Right renal pelvis (tissue), 4 donors: ENCODE data around the gene UBE2Z. TPM values are rescaled to one million over a fixed set of nuclear protein-coding genes. Genes with fewer than 3 reads are reported as not detected.

Experiments used
- DNase-seq, 4 donors: peaks; one replicate each; pipeline ENCODE4 v3.0.0-alpha.2; 2013; ENCODE audit warnings: low read depth in 4 of 4, low spot score in 3 of 4, missing footprints in 1 of 4
- polyA plus RNA-seq, 4 donors: library from polyadenylated mRNA; unstranded; fragments of 120-200 nt; gene quantifications; one replicate each; pipeline ENCODE4 v1.2.1, GENCODE V29; 2013; ENCODE audit not compliant: insufficient read length in 4 of 4

UBE2Z gene
- polyA plus RNA-seq, 4 donors = 91.6 to 105 (median 99.6) TPM

DNA sequence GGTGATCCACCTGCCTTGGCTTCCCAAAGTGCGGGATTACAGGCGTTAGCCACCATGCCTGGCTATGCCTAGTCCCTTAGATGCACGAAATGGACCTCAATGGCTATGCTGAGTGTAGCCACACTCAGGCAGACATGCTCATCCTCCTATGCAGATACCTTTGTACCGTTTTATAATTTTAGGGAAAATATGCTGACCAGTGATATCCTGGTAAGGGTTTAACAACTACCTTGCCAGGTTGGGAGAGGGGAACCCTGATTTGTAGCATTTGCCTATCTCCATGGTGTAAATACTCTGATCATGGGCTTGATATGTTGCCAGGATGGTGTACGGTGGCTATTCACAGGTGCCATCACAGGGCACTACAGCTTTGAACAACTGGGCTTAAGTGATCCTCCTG, 43.4 kb downstream of the UBE2Z start:
- DNase-seq = no peak

DNA sequence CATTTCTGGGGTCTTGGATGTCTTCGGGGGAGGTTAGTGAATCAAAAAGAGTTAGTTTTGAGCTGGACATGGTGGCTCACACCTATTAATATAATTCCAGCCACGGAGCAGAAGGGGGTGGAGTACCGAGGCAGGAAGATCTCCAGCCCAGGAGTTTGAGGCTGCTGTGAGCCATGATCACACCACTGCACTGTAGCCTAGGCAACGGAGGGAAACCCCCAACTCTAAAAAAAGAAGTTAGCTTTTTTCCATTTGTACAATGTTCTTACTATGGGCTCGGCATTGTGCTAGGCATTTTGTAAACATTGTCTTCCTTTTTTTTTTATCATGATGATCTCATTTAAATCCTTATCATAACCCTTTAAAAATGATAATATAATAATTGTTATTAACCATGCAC, 44.7 kb downstream of the UBE2Z start:
- no peak for DNase-seq

DNA sequence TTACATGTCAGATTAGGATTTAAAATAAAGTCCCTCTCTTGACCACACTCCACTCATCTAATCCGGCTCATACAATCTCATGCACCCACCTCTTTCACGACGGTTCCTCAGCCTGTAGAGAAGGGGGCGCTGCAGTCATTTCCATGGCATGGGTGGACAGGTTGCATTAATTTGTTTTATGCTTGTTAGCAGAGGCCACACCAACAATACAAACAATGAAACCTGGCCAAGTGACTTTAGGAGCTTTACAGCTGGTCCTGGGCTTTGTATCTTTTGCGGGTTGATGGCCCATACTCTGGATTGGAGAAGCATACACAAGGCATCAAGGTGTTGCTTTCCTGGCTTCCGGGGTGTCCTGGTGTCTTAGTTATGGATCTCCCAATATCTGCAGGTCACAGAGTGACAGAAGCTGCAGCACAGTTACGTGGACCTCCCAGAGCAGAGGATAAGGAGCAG, 46.1 kb downstream of the UBE2Z start:
- DNase-seq = no peak

DNA sequence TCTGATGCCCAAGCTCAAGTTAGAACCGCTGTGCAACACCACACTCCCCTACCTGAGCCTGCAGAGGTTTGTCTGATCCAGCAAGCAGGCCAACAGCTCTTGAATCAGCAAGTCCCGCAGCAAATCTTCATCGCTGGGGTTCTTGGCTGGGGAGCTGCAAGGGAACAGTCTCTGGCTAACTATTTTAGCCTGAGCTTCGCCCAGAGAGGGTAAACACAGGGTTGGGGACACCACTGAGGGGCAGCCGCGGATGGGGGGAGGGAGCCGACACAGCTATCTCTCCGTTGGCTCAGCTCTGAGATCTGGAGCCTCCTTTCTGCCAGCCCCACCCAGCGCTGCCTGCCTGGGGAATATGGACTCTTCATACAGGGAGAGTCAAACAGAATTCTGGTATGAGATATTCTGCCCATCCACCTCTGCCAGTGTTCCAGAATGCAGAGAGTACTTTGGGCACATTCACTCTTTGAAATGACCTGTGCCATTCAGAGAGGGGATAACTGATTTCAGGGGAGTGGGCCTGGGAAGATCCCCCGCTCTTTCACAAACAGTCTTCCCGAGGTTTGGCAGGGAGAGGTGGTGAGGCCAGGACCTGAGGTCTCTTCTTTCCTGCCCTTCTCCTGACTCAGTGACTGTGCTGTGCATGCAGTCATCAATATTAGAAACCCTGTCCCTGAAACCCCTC, 52.8 kb downstream of the UBE2Z start:
- DNase-seq = no peak

DNA sequence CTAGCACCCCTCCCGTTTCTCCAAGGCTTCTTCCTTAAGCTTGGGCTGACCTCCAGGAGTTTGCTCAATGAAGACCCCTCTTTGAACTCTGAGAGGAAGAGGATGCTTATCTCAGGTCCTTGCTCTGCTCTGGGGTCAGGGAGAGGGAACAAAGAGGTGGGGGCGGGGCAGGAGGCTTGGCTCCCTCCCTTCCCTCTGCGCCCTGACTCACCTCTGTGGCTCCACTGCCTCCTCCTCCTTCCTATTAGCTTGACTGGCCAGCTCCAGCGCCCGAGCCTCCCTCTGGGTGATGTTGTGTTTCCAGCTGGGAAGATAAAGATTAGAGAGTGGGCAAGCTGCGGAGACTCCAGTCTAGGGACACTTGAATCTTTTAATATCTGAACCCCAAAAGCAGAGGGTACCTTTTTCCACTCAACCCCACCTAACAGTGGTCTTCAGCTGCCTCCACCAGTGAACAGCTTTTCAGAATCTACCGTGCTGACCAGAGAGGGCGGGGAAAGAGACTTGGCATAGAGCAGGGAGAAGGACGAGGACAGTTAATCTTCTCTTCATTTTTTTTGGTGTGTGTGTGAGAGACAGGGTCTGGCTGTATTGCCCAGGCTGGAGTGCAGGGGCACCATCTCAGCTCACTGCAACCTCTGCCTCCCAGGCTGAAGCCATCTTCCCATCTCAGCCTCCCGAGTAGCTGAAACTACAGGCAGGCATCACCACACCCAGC, 53.5 kb downstream of the UBE2Z start:
- no peak for DNase-seq

DNA sequence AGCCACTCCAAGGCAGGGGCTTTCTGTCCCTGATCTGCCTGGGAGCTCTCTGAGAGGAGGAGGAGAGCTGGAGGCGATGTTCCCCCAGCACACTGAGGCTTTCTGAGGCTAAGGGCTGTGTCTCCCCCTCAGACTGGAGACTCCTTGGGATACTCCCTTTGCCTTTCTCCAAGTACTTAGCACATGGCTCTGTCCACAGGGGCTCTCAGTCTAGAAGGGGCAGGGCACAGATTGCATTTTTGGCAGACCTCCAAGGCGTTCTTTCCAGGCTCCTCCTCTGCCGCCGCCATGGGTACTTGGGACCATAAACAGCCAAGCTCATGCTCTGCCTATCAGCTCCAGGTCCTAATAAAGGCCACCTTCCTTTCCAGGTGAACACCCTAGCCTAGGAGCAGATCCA, 62.0 kb downstream of the UBE2Z start:
- no peak for DNase-seq

DNA sequence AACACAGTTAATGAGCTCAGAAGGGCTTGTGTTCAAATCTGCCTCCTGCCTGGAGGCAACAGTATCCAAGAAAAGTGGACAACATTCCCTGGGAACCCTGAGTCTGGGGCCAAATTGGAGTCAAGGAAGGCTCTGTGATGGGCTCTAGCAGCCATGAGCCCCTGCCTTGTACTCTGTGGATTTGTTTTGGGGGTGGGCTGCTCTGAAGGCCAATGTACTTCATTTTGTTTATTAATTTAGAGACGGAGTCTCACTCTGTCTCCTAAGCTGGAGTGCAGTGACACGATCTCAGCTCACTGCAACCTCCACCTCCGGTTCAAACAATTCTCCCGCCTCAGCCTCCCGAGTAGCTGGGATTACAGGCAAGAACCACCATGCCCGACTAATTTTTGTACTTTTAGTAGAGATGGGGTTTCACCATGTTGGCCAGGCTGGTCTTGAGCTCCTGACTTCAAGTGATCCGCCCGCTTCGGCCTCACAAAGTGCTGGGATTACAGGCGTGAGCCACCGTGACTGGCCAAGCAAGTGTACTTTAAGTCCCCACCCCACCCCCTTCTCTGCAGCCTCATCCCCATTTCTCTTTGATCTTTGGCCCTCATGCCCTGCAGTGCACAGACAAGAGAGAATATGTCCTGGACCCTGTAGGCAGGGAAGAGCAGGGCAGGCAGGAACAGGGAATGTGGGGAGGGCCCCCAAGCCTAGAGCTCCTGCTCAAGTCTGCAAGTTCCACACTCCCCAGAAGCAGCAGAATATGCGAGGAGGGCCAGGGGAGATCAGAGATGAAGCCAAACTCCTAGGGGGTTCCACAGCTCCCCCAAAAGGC, 62.9 kb downstream of the UBE2Z start:
- DNase-seq = no peak

DNA sequence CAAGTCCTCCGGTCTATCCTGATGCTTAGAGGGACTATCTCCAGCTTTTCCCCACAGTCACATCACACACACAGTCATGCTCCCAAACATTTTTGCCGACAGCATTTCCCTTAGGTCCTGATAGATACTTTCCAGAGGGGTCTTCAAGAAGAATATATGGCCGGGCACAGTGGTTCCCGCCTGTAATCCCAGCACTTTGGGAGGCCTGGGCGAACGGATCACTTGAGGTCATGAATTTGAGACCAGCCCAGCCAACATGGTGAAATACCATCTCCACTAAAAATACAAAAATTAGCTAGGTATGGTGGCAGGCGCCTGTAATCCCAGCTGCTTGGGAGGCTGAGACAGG, 64.5 kb downstream of the UBE2Z start:
- no peak for DNase-seq

DNA sequence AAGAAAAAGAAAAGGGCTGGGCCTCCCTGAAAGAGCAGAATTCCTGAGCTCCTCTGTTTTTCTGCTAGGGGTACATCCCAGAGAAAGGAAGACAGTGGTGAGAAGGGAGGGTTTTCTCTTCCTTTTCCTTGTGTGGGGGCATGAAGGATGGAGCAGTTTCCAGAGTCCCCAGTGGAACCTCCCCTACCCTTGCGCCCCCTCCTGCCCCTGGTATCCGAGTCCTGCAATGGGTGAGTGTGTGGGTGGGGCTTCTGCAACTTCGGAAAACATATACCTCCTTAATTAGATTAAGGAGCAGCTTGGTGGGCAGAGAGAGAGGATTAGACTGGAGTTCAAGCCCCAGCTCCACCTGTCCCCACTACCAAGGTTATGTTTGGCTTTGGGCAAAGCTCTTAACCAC, 65.6 kb downstream of the UBE2Z start:
- DNase-seq = no peak

Other genes with a start within 250 kb of the UBE2Z start
- gene PRAC1, start 185.9 kb upstream of the UBE2Z start, polyA plus RNA-seq = not detected
- not detected for gene PRAC2, start 185.2 kb upstream of the UBE2Z start, polyA plus RNA-seq
- not detected for gene HOXB13, start 179.7 kb upstream of the UBE2Z start, polyA plus RNA-seq
- gene TTLL6, start 91.2 kb upstream of the UBE2Z start, polyA plus RNA-seq = under 1 TPM; 0.35 to 0.50 (median 0.43) TPM
- 10 to 100 TPM; 70.1 to 87.4 (median 83.2) TPM for gene CALCOCO2, start 77.4 kb upstream of the UBE2Z start, polyA plus RNA-seq
- gene ATP5MC1, start 15.6 kb upstream of the UBE2Z start, polyA plus RNA-seq = 100 to 1,000 TPM; 153 to 164 (median 160) TPM
- 100 to 1,000 TPM in 3 of 4 donors, 10 to 100 TPM in 1; 87.9 to 107 (median 102) TPM for gene SNF8, start 36.4 kb downstream of the UBE2Z start, polyA plus RNA-seq
- not detected for gene GIP, start 60.2 kb downstream of the UBE2Z start, polyA plus RNA-seq
- gene IGF2BP1, start 89.0 kb downstream of the UBE2Z start, polyA plus RNA-seq = 10 to 100 TPM; 15.1 to 22.2 (median 19.8) TPM
- gene B4GALNT2, start 224.4 kb downstream of the UBE2Z start, polyA plus RNA-seq = 1 to 10 TPM in 1 of 4 donors, under 1 TPM in 3; 0.38 to 1.5 (median 0.75) TPM